Measurements from ENCODE around the gene AIF1. TPM values are rescaled to one million over a fixed set of nuclear protein-coding genes. Genes with fewer than 3 reads are reported as not detected.

Gene AIF1
- total and polyA plus RNA-seq, 3 experiments from 2014 or later = 33.2 to 35.6 (median 35.6) TPM

GRCh38 chr6:31639449-31639861 lies 24.4 kb downstream of the AIF1 start:
- peaks cover 82% of the 10 kb centered on the region for H3K36me3 ChIP-seq (ENCODE audit: insufficient read depth, low read length)
- no peak overlapping the region for H3K4me3 Mint-ChIP-seq
- POLR2A ChIA-PET = interaction anchor here (1.4 kb wide), 1 partner anchor 12 kb away, joined by 6 read pairs; no protein-coding TSS in a partner anchor
- H3K27ac ChIP-seq (ENCODE audit: low read depth, low read length) = no peak overlapping the region
- no peak for DNase-seq
- no peaks in the 10 kb centered on the region for H3K9me3 Mint-ChIP-seq
- no peaks in the 10 kb centered on the region for H3K27me3 ChIP-seq (ENCODE audit: insufficient read depth, low read length, poor library complexity, severe bottlenecking)
- H3K4me1 Mint-ChIP-seq = peaks cover 0 to 1% (median 0%) of the 10 kb centered on the region in 3 donors
- no peaks in the 10 kb centered on the region for H3K27me3 Mint-ChIP-seq
- peak overlapping the region in 4 of 8 donors; percentile 7 to 79 (median 39) for H3K27ac Mint-ChIP-seq
- H3K4me1 ChIP-seq (ENCODE audit: insufficient read depth, low read length) = no peaks in the 10 kb centered on the region
- no peaks in the 10 kb centered on the region for H3K9me3 ChIP-seq (ENCODE audit: low read length)
- CTCF ChIA-PET = interaction anchor here (1.1 kb wide), 1 partner anchor 191 kb away, joined by 5 read pairs; no protein-coding TSS in a partner anchor
- no peak overlapping the region for H3K4me3 ChIP-seq (ENCODE audit: low read length)
- H3K36me3 Mint-ChIP-seq = peaks cover 3 to 91% (median 14%) of the 10 kb centered on the region in 3 donors

DNA sequence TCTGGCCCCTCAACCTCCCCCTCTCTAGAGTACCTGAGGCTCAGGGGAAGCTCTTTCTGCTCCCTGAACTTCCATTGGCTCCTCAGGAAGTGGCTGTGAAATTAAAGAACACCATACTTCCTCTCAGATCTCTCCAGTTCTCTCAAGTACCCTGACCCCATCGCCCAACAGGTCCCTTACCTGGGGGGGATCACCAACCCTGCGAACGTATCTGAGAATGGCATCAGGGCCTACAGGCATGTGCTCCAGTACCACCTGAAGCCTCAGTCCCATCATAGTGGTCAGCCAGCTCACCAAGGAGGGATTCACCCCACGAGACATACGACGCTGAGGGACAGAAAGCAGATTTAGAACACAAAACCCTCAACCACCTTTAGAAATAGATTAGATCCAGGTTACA lies 25.6 kb downstream of the AIF1 start:
- no peaks in the 10 kb centered on the region for H3K4me1 ChIP-seq (ENCODE audit: insufficient read depth, low read length)
- no peaks in the 10 kb centered on the region for H3K9me3 ChIP-seq (ENCODE audit: low read length)
- H3K36me3 Mint-ChIP-seq = peaks cover 9 to 91% (median 14%) of the 10 kb centered on the region in 3 donors
- no peaks in the 10 kb centered on the region for H3K27me3 ChIP-seq (ENCODE audit: insufficient read depth, low read length, poor library complexity, severe bottlenecking)
- H3K27ac ChIP-seq (ENCODE audit: low read depth, low read length) = no peak overlapping the region
- no peaks in the 10 kb centered on the region for H3K9me3 Mint-ChIP-seq
- ChIA-PET POLR2A (interaction anchor here (0.5 to 0.6 kb wide), 2 partner anchors 10 to 18 kb away, joined by 6 to 9 read pairs; no protein-coding TSS in a partner anchor), CTCF (interaction anchor here (1.1 kb wide), 1 partner anchor 189 kb away, joined by 5 read pairs; no protein-coding TSS in a partner anchor)
- no peaks in the 10 kb centered on the region for H3K27me3 Mint-ChIP-seq
- peak overlapping the region in 1 of 8 donors; percentile 56 for H3K27ac Mint-ChIP-seq
- H3K4me3 ChIP-seq (ENCODE audit: low read length) = no peak overlapping the region
- no peak for DNase-seq
- H3K4me3 Mint-ChIP-seq = no peak overlapping the region
- peaks cover 82% of the 10 kb centered on the region for H3K36me3 ChIP-seq (ENCODE audit: insufficient read depth, low read length)
- peaks cover 3 to 6% (median 4%) of the 10 kb centered on the region in 3 donors for H3K4me1 Mint-ChIP-seq

- H3K36me3 Mint-ChIP-seq = peaks cover 7 to 91% (median 14%) of the 10 kb centered on the region in 3 donors
- POLR2A ChIA-PET = no interaction called here
- H3K27ac ChIP-seq (ENCODE audit: low read depth, low read length) = no peak overlapping the region
Observed at GRCh38 chr6:31641370-31641769, 26.3 kb downstream of the AIF1 start.

DNA sequence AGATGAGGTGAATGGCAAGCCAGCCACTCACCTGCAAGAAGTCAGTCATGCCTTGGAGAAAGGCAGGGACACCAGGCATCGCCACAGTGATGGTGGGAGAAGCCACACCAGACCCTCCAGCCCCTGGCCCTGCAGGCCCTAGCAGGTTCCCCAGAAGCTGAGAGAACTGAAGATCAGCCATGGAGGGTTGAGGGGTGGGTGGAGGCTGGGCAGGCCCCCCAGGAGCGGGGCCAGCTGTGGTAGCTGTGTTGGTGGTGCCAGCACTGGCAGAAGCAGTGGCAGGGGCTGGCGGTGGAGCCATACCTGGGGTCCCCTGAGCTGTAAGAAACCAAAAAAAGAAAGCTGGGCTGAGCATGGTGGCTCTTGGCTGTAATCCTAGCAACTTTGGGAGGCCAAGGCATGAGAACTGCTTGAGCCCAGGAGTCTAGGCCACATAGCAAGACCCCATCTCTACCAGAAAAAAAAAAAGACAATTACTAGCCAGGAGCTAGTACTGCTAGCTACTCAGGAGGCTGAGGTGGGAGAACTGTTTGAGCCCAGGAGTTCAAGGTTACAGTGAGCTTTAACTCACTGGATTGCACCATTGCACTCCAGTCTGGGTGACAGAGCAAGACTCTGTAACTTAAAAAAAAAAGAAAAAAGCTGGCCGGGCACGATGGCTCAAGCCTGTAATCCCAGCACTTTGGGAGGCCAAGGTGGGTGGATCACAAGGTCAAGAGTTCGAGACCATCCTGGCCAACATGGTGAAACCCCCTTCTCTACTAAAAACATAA lies 27.9 kb downstream of the AIF1 start:
- Mint-ChIP-seq H3K36me3 (peaks cover 7 to 90% (median 17%) of the 10 kb centered on the region in 3 donors), H3K27ac (peak overlapping the region in 2 of 8 donors; percentile 7 to 66), H3K9me3 (no peaks in the 10 kb centered on the region), H3K4me3 (no peak overlapping the region), H3K27me3 (no peaks in the 10 kb centered on the region), H3K4me1 (peaks cover 3 to 7% (median 5%) of the 10 kb centered on the region in 3 donors)
- no peak overlapping the region for H3K4me3 ChIP-seq (ENCODE audit: low read length)
- H3K36me3 ChIP-seq (ENCODE audit: insufficient read depth, low read length) = peaks cover 79% of the 10 kb centered on the region
- ChIA-PET CTCF (interaction anchor here (2.2 kb wide), 1 partner anchor 44 kb away, joined by 9 read pairs; no protein-coding TSS in a partner anchor), POLR2A (interaction anchor here (1.1 kb wide), 1 partner anchor 172 kb away, joined by 3 read pairs; the partner anchor contains the start of gene HSPA1L)
- no peaks in the 10 kb centered on the region for H3K27me3 ChIP-seq (ENCODE audit: insufficient read depth, low read length, poor library complexity, severe bottlenecking)
- no peak for DNase-seq
- no peaks in the 10 kb centered on the region for H3K4me1 ChIP-seq (ENCODE audit: insufficient read depth, low read length)
- no peak overlapping the region for H3K27ac ChIP-seq (ENCODE audit: low read depth, low read length)
- H3K9me3 ChIP-seq (ENCODE audit: low read length) = no peaks in the 10 kb centered on the region

More at GRCh38 chr6:31641370-31641769, 26.3 kb downstream of the AIF1 start:
- Histone ChIP-seq H3K27me3 (ENCODE audit: insufficient read depth, low read length, poor library complexity, severe bottlenecking) (no peaks in the 10 kb centered on the region), H3K36me3 (ENCODE audit: insufficient read depth, low read length) (peaks cover 82% of the 10 kb centered on the region), H3K4me3 (ENCODE audit: low read length) (no peak overlapping the region), H3K9me3 (ENCODE audit: low read length) (no peaks in the 10 kb centered on the region), H3K4me1 (ENCODE audit: insufficient read depth, low read length) (no peaks in the 10 kb centered on the region)
- Mint-ChIP-seq H3K27me3 (no peaks in the 10 kb centered on the region), H3K4me1 (peaks cover 4 to 7% (median 5%) of the 10 kb centered on the region in 3 donors), H3K27ac (peak overlapping the region in 6 of 8 donors; percentile 12 to 89 (median 44)), H3K4me3 (no peak overlapping the region), H3K9me3 (no peaks in the 10 kb centered on the region)
- DNase-seq = no peak
- CTCF ChIA-PET = no interaction called here

DNA sequence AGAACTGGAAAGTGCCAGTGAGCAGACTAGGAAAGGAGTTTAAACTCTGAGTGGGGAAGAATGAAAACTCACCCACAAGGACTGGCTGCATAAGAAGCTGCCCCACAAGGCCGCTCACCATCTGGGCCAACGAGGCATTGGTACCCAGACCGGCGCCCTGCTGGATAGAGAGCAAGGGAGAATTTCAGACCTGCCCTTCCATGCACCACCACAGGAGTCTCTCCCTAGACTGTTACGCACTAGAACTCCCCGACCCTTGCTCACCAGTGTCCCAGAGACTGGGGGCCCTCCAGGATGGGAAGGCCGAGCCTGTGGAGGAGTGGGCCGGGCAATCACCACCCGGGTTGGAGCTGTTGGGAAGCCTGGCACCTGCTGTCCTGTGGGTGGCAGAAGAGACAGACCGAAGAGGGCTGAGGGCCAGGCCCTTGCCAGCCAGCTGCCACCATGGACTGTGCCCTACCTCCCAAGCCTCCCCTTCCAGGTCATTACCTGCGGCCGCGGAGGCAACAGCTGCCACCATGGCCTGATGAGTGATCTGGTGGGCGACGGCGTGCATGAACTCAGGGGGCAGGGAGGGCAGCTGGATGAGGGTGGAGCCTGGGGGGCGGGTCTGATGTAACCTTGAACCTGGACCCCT lies 28.9 kb downstream of the AIF1 start:
- DNase-seq = no peak
- H3K27me3 Mint-ChIP-seq = no peaks in the 10 kb centered on the region
- H3K9me3 Mint-ChIP-seq = no peaks in the 10 kb centered on the region
- no peaks in the 10 kb centered on the region for H3K27me3 ChIP-seq (ENCODE audit: insufficient read depth, low read length, poor library complexity, severe bottlenecking)
- H3K36me3 ChIP-seq (ENCODE audit: insufficient read depth, low read length) = peaks cover 83% of the 10 kb centered on the region
- no peaks in the 10 kb centered on the region for H3K4me1 ChIP-seq (ENCODE audit: insufficient read depth, low read length)
- no peak overlapping the region for H3K27ac ChIP-seq (ENCODE audit: low read depth, low read length)
- H3K9me3 ChIP-seq (ENCODE audit: low read length) = no peaks in the 10 kb centered on the region
- no peak overlapping the region for H3K4me3 ChIP-seq (ENCODE audit: low read length)
- H3K36me3 Mint-ChIP-seq = peaks cover 7 to 91% (median 17%) of the 10 kb centered on the region in 3 donors
- peak overlapping the region in 1 of 8 donors; percentile 85 for H3K27ac Mint-ChIP-seq
- ChIA-PET POLR2A (interaction anchor here (1.1 kb wide), 1 partner anchor 171 kb away, joined by 3 read pairs; the partner anchor contains the start of gene HSPA1L), CTCF (interaction anchor here (0.7 to 2.2 kb wide), 2 partner anchors 45 to 176 kb away, joined by 3 to 9 read pairs; no protein-coding TSS in a partner anchor)
- H3K4me1 Mint-ChIP-seq = peaks cover 5 to 7% (median 6%) of the 10 kb centered on the region in 3 donors
- H3K4me3 Mint-ChIP-seq = no peak overlapping the region

- Histone ChIP-seq H3K4me1 (ENCODE audit: insufficient read depth, low read length) (no peaks in the 10 kb centered on the region), H3K27ac (ENCODE audit: low read depth, low read length) (no peak overlapping the region), H3K36me3 (ENCODE audit: insufficient read depth, low read length) (peaks cover 78% of the 10 kb centered on the region), H3K27me3 (ENCODE audit: insufficient read depth, low read length, poor library complexity, severe bottlenecking) (no peaks in the 10 kb centered on the region), H3K4me3 (ENCODE audit: low read length) (no peak overlapping the region), H3K9me3 (ENCODE audit: low read length) (no peaks in the 10 kb centered on the region)
- no peaks in the 10 kb centered on the region for H3K27me3 Mint-ChIP-seq
- DNase-seq = no peak
- peaks cover 7 to 89% (median 18%) of the 10 kb centered on the region in 3 donors for H3K36me3 Mint-ChIP-seq
- H3K27ac Mint-ChIP-seq = peak overlapping the region in 6 of 8 donors; percentile 25 to 93 (median 46)
- no peaks in the 10 kb centered on the region for H3K9me3 Mint-ChIP-seq
- H3K4me1 Mint-ChIP-seq = peaks cover 13 to 18% (median 18%) of the 10 kb centered on the region in 3 donors
- POLR2A ChIA-PET = interaction anchor here (0.5 kb wide), 1 partner anchor 22 kb away, joined by 3 read pairs; no protein-coding TSS in a partner anchor
- CTCF ChIA-PET = no interaction called here
- H3K4me3 Mint-ChIP-seq = peak overlapping the region in 1 of 7 donors; percentile 15
Observed at GRCh38 chr6:31645325-31645724, 30.3 kb downstream of the AIF1 start.

DNA sequence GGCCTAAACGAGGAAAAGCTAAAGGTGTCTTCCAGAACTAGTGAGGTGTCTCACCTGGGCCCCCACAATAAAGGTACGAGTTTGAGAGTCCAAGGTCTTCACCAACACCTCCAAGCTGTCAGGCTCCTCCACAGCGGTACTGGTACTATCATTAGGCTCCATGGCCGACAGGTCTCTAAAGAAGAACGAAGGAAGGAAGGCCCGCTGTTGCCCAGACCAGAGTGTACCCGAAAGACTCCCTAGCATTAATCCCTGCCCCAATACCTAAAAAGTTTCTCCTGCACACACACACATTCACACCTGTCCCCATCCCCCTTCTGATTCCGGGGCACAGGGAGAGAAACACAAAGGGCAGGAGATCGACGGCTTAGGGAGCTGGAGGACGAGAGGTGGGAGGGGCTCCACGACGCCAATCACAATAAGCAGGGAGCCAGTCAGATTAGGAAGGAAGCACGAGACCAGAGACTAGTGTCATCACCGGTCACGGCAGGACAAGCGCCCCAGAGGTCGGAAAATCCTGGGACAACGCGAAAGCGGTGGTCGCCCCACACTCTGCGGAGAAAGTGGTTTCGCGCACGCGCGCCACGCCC lies 36.7 kb downstream of the AIF1 start:
- ChIA-PET CTCF (interaction anchor here (0.7 to 4.5 kb wide), 12 partner anchors 11 to 163 kb away, joined by 3 to 39 read pairs (median 4); partner anchors contain the start of genes DDAH2, GPANK1, HSPA1A and HSPA1L), POLR2A (interaction anchor here (0.5 to 5.2 kb wide), 21 partner anchors 11 to 1439 kb away, joined by 3 to 112 read pairs (median 4); partner anchors contain the start of genes ABHD16A, C6orf47, CSNK2B and DDX39B)
- Histone ChIP-seq H3K36me3 (ENCODE audit: insufficient read depth, low read length) (peaks cover 40% of the 10 kb centered on the region), H3K27me3 (ENCODE audit: insufficient read depth, low read length, poor library complexity, severe bottlenecking) (no peaks in the 10 kb centered on the region), H3K9me3 (ENCODE audit: low read length) (no peaks in the 10 kb centered on the region), H3K4me3 (ENCODE audit: low read length) (peak overlapping the region; percentile 97), H3K4me1 (ENCODE audit: insufficient read depth, low read length) (peaks cover 20% of the 10 kb centered on the region), H3K27ac (ENCODE audit: low read depth, low read length) (peak overlapping the region; percentile 94)
- H3K4me3 Mint-ChIP-seq = peak overlapping the region; percentile 90 to 99 (median 96)
- H3K36me3 Mint-ChIP-seq = peaks cover 0 to 71% (median 12%) of the 10 kb centered on the region in 3 donors
- H3K9me3 Mint-ChIP-seq = peaks cover 0 to 5% (median 0%) of the 10 kb centered on the region in 5 donors
- peaks cover 40 to 64% (median 49%) of the 10 kb centered on the region in 3 donors for H3K4me1 Mint-ChIP-seq
- no peak for DNase-seq
- peak overlapping the region; percentile 95 to 100 (median 100) for H3K27ac Mint-ChIP-seq
- peaks cover 0 to 9% of the 10 kb centered on the region in 2 donors for H3K27me3 Mint-ChIP-seq

Measured in CD8-positive, alpha-beta memory T cell (primary cell).